Measurements from ENCODE around the gene JAZF1. TPM values are rescaled to one million over a fixed set of nuclear protein-coding genes. Genes with fewer than 3 reads are reported as not detected.

The JAZF1 gene
- total and polyA plus RNA-seq, 2 donors (not counting 1 experiment from before 2014, with no cell fraction given), result 14.0 to 38.6 TPM

DNA sequence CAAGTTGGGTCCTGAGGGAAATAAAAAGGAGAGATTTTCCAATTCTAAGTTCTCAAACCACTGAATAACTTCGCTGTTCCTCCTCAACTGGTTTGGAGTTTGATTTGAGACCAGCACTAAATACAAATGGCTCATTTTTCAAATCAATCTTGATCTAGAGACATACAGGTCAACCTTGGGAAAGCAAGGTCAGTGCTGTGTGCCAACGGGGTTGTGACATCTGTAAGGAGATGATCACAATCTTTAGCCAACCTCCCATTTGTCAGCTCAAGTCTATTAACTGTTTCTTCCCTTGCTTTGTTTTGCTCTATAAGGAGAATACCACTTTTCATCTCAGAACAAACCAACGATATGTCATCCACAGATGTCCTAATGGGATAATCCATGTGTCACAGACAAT lies 309.5 kb downstream of the JAZF1 start:
- H3K9me3 ChIP-seq (ENCODE audit: control extremely low read depth in 1 of 3, control insufficient read depth in 2 of 3, insufficient read depth in 1 of 3, low read length in 2 of 3), result no peaks in the 10 kb centered on the region
- peaks cover 0 to 31% of the 10 kb centered on the region in 2 experiments for H3K36me3 ChIP-seq (replicated peaks in 1 of 2; ENCODE audit: control extremely low read depth in 1 of 2, control insufficient read depth in 1 of 2, extremely low read depth in 1 of 2, insufficient read depth in 2 of 2, low read length in 1 of 2)
- DNase-seq (no peak), ATAC-seq (ENCODE audit: low read depth) (no peak)
- no peak overlapping the region for H3K27ac Mint-ChIP-seq
- H3K27me3 ChIP-seq (replicated peaks in 1 of 4; ENCODE audit: control extremely low read depth in 1 of 4, control insufficient read depth in 3 of 4, insufficient read depth in 4 of 4, low read length in 3 of 4), result no peaks in the 10 kb centered on the region
- POLR2A ChIA-PET, result no interaction called here
- WGBS (ENCODE audit: insufficient coverage), result 80% methylated on average over 1 of the region's 3 CpGs
- H3K9ac ChIP-seq (ENCODE audit: low read length), result no peak overlapping the region
- H3K79me2 ChIP-seq (ENCODE audit: control insufficient read depth, insufficient read depth, low read length), result peaks cover 32% of the 10 kb centered on the region
- H2AFZ ChIP-seq (ENCODE audit: insufficient read depth, low read depth, low read length, poor library complexity, severe bottlenecking), result no peak overlapping the region
- H3K4me1 Mint-ChIP-seq, result peaks cover 2% of the 10 kb centered on the region
- H4K20me1 ChIP-seq (ENCODE audit: control insufficient read depth, insufficient read depth, low read length, poor library complexity, severe bottlenecking), result peaks cover 76% of the 10 kb centered on the region
- TF ChIP-seq, protein P1, sequence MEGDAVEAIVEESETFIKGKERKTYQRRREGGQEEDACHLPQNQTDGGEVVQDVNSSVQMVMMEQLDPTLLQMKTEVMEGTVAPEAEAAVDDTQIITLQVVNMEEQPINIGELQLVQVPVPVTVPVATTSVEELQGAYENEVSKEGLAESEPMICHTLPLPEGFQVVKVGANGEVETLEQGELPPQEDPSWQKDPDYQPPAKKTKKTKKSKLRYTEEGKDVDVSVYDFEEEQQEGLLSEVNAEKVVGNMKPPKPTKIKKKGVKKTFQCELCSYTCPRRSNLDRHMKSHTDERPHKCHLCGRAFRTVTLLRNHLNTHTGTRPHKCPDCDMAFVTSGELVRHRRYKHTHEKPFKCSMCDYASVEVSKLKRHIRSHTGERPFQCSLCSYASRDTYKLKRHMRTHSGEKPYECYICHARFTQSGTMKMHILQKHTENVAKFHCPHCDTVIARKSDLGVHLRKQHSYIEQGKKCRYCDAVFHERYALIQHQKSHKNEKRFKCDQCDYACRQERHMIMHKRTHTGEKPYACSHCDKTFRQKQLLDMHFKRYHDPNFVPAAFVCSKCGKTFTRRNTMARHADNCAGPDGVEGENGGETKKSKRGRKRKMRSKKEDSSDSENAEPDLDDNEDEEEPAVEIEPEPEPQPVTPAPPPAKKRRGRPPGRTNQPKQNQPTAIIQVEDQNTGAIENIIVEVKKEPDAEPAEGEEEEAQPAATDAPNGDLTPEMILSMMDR (IDR thresholded peaks at IDR 0.05), result no peak
- TF ChIP-seq EZH2 (IDR thresholded peaks at IDR 0.05; ENCODE audit: borderline replicate concordance, insufficient read depth, low read depth, low read length, poor library complexity, severe bottlenecking), result no peak
- H3K4me3 Mint-ChIP-seq, result no peak overlapping the region
- no peaks in the 10 kb centered on the region for H3K27me3 Mint-ChIP-seq
- no peak overlapping the region for H3K4me2 ChIP-seq (replicated peaks; ENCODE audit: low read depth, low read length, poor library complexity, severe bottlenecking)
- no peaks in the 10 kb centered on the region for H3K4me1 ChIP-seq (ENCODE audit: control insufficient read depth in 2 of 2, insufficient read depth in 2 of 2, low read length in 2 of 2)
- CTCF ChIA-PET, result interaction anchor here (0.5 kb wide), 1 partner anchor 963 kb away, joined by 3 read pairs; no protein-coding TSS in a partner anchor
- H3K4me3 ChIP-seq (ENCODE audit: control extremely low read depth in 1 of 5, extremely low read depth in 1 of 5, insufficient read depth in 1 of 5, low read depth in 2 of 5, low read length in 4 of 5), result no peak overlapping the region
- no peaks in the 10 kb centered on the region for H3K9me3 Mint-ChIP-seq (ENCODE audit: insufficient read depth)
- no peak overlapping the region for H3K27ac ChIP-seq (ENCODE audit: low read length in 2 of 2)
- intact Hi-C loops (cut with micrococcal nuclease), result no loop called here

- peaks cover 32% of the 10 kb centered on the region for H3K79me2 ChIP-seq (ENCODE audit: control insufficient read depth, insufficient read depth, low read length)
- DNase-seq (no peak), ATAC-seq (ENCODE audit: low read depth) (no peak)
- no peak overlapping the region for H2AFZ ChIP-seq (ENCODE audit: insufficient read depth, low read depth, low read length, poor library complexity, severe bottlenecking)
- H3K9me3 Mint-ChIP-seq (ENCODE audit: insufficient read depth), result no peaks in the 10 kb centered on the region
- H3K27me3 Mint-ChIP-seq, result no peaks in the 10 kb centered on the region
- intact Hi-C loops (cut with micrococcal nuclease), result no loop called here
- TF ChIP-seq EZH2 (IDR thresholded peaks at IDR 0.05; ENCODE audit: borderline replicate concordance, insufficient read depth, low read depth, low read length, poor library complexity, severe bottlenecking), result no peak
- TF ChIP-seq, protein P1 (IDR thresholded peaks at IDR 0.05), result no peak
- peaks cover 2% of the 10 kb centered on the region for H3K4me1 Mint-ChIP-seq
- no peak overlapping the region for H3K27ac Mint-ChIP-seq
- ChIA-PET CTCF (no interaction called here), POLR2A (no interaction called here)
- H3K36me3 ChIP-seq (replicated peaks in 1 of 2; ENCODE audit: control extremely low read depth in 1 of 2, control insufficient read depth in 1 of 2, extremely low read depth in 1 of 2, insufficient read depth in 2 of 2, low read length in 1 of 2), result peaks cover 0 to 27% of the 10 kb centered on the region in 2 experiments
- no peak overlapping the region for H3K4me3 ChIP-seq (ENCODE audit: control extremely low read depth in 1 of 5, extremely low read depth in 1 of 5, insufficient read depth in 1 of 5, low read depth in 2 of 5, low read length in 4 of 5)
- H3K4me1 ChIP-seq (ENCODE audit: control insufficient read depth in 2 of 2, insufficient read depth in 2 of 2, low read length in 2 of 2), result no peaks in the 10 kb centered on the region
- no peak overlapping the region for H3K27ac ChIP-seq (ENCODE audit: low read length in 2 of 2)
- WGBS (ENCODE audit: insufficient coverage), result 100% methylated on average over 4 of the region's 5 CpGs
- no peaks in the 10 kb centered on the region for H3K27me3 ChIP-seq (replicated peaks in 1 of 4; ENCODE audit: control extremely low read depth in 1 of 4, control insufficient read depth in 3 of 4, insufficient read depth in 4 of 4, low read length in 3 of 4)
- H4K20me1 ChIP-seq (ENCODE audit: control insufficient read depth, insufficient read depth, low read length, poor library complexity, severe bottlenecking), result peaks cover 79% of the 10 kb centered on the region
- no peaks in the 10 kb centered on the region for H3K9me3 ChIP-seq (ENCODE audit: control extremely low read depth in 1 of 3, control insufficient read depth in 2 of 3, insufficient read depth in 1 of 3, low read length in 2 of 3)
- no peak overlapping the region for H3K9ac ChIP-seq (ENCODE audit: low read length)
- no peak overlapping the region for H3K4me2 ChIP-seq (replicated peaks; ENCODE audit: low read depth, low read length, poor library complexity, severe bottlenecking)
- no peak overlapping the region for H3K4me3 Mint-ChIP-seq
Observed at GRCh38 chr7:27870595-27870994, 310.0 kb downstream of the JAZF1 start.

Data from B cell (primary cell).